Common myeloid progenitor, CD34-positive (primary cell): Measurements from ENCODE around the gene GJB6.

Source experiments
- CTCF ChIA-PET: fragments of 350-600 bp; sonication (Branson Sonifier 250); formaldehyde crosslinking; loops from one replicate; lab custom pipeline; 2021; ENCODE audit warnings: antibody characterized with exemption; lab: Charles Lee
- POLR2A ChIA-PET: fragments of 350-600 bp; sonication (Branson Sonifier 250); formaldehyde crosslinking; loops from one replicate; lab custom pipeline; 2021; ENCODE audit warnings: antibody characterized with exemption; lab: Charles Lee
- DNase-seq, 3 donors: peaks; one replicate each; pipeline versions ENCODE4 v3.0.0 to v3.0.0-alpha.2; 2013
- H3K27ac ChIP-seq, 2 experiments: 1 replicate in 1 of 2; 2 replicates in 1 of 2; pipeline ENCODE4 v1.7.0; 2013; ENCODE audit warnings: inconsistent platforms in 2 of 2, low read length in 2 of 2, mild to moderate bottlenecking in 2 of 2, low read depth in 1 of 2, moderate library complexity in 1 of 2; ENCODE audit not compliant: severe bottlenecking in 2 of 2, insufficient read depth in 1 of 2, poor library complexity in 1 of 2
- H3K27me3 ChIP-seq, 5 experiments: replicated peaks in 2 of 5; 1 replicate in 3 of 5; 2 replicates in 2 of 5; pipeline versions ENCODE4 v1.6.1 to v1.7.0; 2013; ENCODE audit warnings: low read length in 4 of 5, mild to moderate bottlenecking in 2 of 5, moderate library complexity in 2 of 5, inconsistent platforms in 1 of 5; ENCODE audit not compliant: insufficient read depth in 5 of 5, control insufficient read depth in 4 of 5
- H3K36me3 ChIP-seq, 4 experiments: 1 replicate in 2 of 4; 2 replicates in 2 of 4; pipeline versions ENCODE4 v1.6.1 to v1.7.0; 2013; ENCODE audit warnings: low read length in 3 of 4, control low read depth in 1 of 4, mild to moderate bottlenecking in 1 of 4; ENCODE audit not compliant: control insufficient read depth in 4 of 4, insufficient read depth in 4 of 4
- H3K4me1 ChIP-seq, 4 experiments: 1 replicate in 3 of 4; 2 replicates in 1 of 4; pipeline versions ENCODE4 v1.6.1 to v1.7.1; 2013; ENCODE audit warnings: low read length in 3 of 4, mild to moderate bottlenecking in 3 of 4, control low read depth in 1 of 4, inconsistent platforms in 1 of 4, moderate library complexity in 1 of 4; ENCODE audit not compliant: control insufficient read depth in 4 of 4, insufficient read depth in 4 of 4; ENCODE audit errors: control extremely low read depth in 1 of 4
- H3K4me3 ChIP-seq, 7 experiments: 1 replicate in 4 of 7; 2 replicates in 3 of 7; pipeline versions ENCODE4 v1.5.1 to v1.7.0; 2013; ENCODE audit warnings: mild to moderate bottlenecking in 7 of 7, low read length in 6 of 7, moderate library complexity in 6 of 7, inconsistent platforms in 2 of 7, low read depth in 2 of 7, control low read depth in 1 of 7; ENCODE audit not compliant: insufficient read depth in 4 of 7, control insufficient read depth in 1 of 7; ENCODE audit errors: extremely low read depth in 1 of 7
- H3K9me3 ChIP-seq, 5 experiments: 1 replicate in 4 of 5; 2 replicates in 1 of 5; pipeline versions ENCODE4 v1.6.1 to v1.7.1; 2013; ENCODE audit warnings: low read length in 4 of 5, mild to moderate bottlenecking in 2 of 5, inconsistent platforms in 1 of 5, low read depth in 1 of 5, moderate library complexity in 1 of 5; ENCODE audit not compliant: control insufficient read depth in 4 of 5, insufficient read depth in 2 of 5; ENCODE audit errors: control extremely low read depth in 1 of 5
- WGBS: methylation state at CpG from one replicate; pipeline ENCODE4 v1.1.5; 2013; ENCODE audit not compliant: insufficient coverage; 5-methylcytosine and 5-hydroxymethylcytosine counted together

The GJB6 gene

DNA sequence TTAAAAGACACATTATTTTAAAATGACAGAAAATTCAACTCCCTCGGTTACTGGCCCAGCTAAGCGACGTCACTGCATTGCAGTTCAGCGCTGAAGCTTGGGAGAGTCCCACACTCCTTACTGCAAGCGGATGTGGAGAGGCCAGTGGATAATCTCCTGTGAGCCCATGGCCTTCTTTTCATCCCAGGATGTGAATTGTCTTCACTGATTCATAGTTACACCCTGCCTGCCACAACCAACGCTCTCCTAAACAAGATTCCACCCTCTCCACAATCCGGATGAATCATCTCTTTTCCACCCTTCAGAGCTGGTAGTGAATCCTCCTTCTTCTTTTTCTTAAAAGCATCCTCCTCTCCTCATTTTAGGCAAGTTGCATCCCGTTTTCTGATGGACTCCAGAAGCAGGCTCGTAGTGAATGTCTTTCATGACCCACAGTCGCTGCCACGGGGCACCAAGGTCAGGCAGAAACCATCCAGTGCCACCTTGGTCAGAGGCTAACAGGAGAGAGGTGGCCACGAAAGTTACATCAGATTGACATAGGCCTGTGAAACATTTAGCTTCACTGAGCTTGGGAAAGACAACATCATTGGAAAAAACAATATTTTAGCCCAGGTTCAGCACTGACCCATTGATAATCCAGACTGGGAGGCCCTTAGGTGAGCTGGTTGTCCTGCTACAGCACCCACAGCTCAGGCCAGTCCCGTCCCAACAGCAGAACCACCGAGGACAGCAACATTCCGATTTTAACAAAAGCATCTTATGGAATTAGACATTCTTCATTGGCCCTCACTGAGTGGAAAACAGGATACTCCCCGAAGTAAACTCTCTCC, 41.4 kb downstream of the GJB6 start:
- H3K27ac ChIP-seq: no peak overlapping the region
- no peak for DNase-seq
- H3K9me3 ChIP-seq: peaks cover 0 to 3% (median 0%) of the 10 kb centered on the region in 5 experiments
- ChIA-PET POLR2A (no interaction called here), CTCF (interaction anchor here (0.8 to 2.6 kb wide), 7 partner anchors 8 to 303 kb away, joined by 3 to 10 read pairs (median 3); no protein-coding TSS in a partner anchor)
- 94% methylated on average over 16 of the region's 16 CpGs for WGBS
- H3K4me3 ChIP-seq: no peak overlapping the region
- H3K27me3 ChIP-seq: peaks cover 9 to 65% (median 30%) of the 10 kb centered on the region in 5 experiments
- H3K36me3 ChIP-seq: no peaks in the 10 kb centered on the region
- H3K4me1 ChIP-seq: peaks cover 2 to 34% (median 26%) of the 10 kb centered on the region in 4 experiments

DNA sequence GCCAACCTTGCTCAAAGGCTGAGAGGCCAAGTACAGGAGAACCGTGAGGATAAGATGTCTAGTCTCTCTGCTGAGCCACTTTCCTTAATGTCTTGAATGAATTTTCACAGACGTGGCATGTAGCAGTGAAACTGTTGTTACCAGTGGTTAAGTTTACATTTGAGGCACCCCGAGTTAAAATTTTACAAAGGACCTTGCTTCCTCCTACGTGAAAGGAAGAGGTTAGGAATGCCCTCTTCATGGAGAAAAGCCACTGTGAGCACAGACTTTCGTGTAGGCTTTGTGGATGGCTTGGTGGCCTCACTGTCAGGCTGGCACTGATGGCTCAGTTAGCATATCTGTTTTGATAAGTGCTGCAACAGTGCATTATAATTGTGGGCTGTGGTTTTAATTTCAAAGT, 42.0 kb downstream of the GJB6 start:
- H3K27me3 ChIP-seq: peaks cover 7 to 59% (median 28%) of the 10 kb centered on the region in 5 experiments
- ChIA-PET CTCF (interaction anchor here (1.1 to 2.6 kb wide), 4 partner anchors 8 to 304 kb away, joined by 3 to 10 read pairs (median 4); no protein-coding TSS in a partner anchor), POLR2A (no interaction called here)

DNA sequence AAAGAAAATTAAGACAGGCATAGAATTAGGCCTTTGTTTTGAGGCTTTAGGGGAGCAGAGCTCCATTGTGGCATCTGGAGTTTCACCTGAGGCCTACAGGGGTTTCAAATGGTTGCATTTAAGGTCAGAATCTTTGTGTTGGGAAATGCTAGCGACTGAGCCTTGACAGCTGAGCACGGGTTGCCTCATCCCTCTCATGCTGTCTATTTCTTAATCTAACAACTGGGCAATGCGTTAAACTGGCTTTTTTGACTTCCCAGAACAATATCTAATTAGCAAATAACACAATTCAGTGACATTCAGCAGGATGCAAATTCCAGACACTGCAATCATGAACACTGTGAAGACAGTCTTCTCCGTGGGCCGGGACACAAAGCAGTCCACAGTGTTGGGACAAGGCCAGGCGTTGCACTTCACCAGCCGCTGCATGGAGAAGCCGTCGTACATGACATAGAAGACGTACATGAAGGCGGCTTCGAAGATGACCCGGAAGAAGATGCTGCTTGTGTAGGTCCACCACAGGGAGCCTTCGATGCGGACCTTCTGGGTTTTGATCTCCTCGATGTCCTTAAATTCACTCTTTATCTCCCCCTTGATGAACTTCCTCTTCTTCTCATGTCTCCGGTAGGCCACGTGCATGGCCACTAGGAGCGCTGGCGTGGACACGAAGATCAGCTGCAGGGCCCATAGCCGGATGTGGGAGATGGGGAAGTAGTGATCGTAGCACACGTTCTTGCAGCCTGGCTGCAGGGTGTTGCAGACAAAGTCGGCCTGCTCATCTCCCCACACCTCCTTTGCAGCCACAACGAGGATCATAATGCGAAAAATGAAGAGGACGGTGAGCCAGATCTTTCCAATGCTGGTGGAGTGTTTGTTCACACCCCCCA, 43.2 kb downstream of the GJB6 start:
- POLR2A ChIA-PET: no interaction called here
- Histone ChIP-seq H3K36me3 (no peaks in the 10 kb centered on the region), H3K4me3 (no peak overlapping the region), H3K27me3 (peaks cover 0 to 47% (median 27%) of the 10 kb centered on the region in 5 experiments), H3K9me3 (peaks cover 0 to 3% (median 0%) of the 10 kb centered on the region in 5 experiments), H3K27ac (no peak overlapping the region), H3K4me1 (peaks cover 2 to 26% (median 22%) of the 10 kb centered on the region in 4 experiments)
- CTCF ChIA-PET: interaction anchor here (1.1 to 2.1 kb wide), 4 partner anchors 8 to 17 kb away, joined by 3 to 6 read pairs (median 4); no protein-coding TSS in a partner anchor
- peak; percentile 62 to 89 (median 87) for DNase-seq
- 86% methylated on average over 20 of the region's 28 CpGs for WGBS

More for the DNA sequence above, 42.0 kb downstream of the GJB6 start:
- H3K4me3 ChIP-seq: no peak overlapping the region
- peaks cover 2 to 34% (median 26%) of the 10 kb centered on the region in 4 experiments for H3K4me1 ChIP-seq
- H3K27ac ChIP-seq: no peak overlapping the region
- no peaks in the 10 kb centered on the region for H3K36me3 ChIP-seq
- no peak for DNase-seq
- peaks cover 0 to 3% (median 0%) of the 10 kb centered on the region in 5 experiments for H3K9me3 ChIP-seq
- WGBS: 93% methylated on average over 5 of the region's 5 CpGs

DNA sequence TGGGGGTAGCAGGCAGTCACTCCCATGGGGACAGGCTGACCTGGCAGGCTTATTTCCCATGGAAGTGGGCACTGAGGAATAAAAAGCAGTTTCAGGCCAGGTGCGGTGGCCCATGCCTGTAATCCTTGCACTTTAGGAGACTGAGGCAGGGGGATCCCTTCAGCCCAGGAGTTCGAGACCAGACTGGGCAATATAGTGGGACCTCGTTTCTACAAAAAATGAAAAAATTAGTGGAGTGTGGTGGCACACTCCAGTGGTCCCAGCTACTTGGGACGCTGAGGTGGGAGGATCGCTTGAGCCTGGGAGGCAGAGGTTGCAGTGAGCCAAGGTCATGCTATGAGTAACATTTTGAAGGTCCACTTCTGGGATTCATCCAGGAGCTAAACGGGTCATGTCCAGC, 45.3 kb downstream of the GJB6 start:
- H3K9me3 ChIP-seq: peaks cover 0 to 3% (median 0%) of the 10 kb centered on the region in 5 experiments
- H3K36me3 ChIP-seq: no peaks in the 10 kb centered on the region
- peaks cover 1 to 5% (median 2%) of the 10 kb centered on the region in 4 experiments for H3K4me1 ChIP-seq
- WGBS: 54% methylated on average over 3 of the region's 6 CpGs
- ChIA-PET POLR2A (no interaction called here), CTCF (interaction anchor here (0.6 to 2.1 kb wide), 7 partner anchors 8 to 305 kb away, joined by 3 to 6 read pairs (median 3); no protein-coding TSS in a partner anchor)
- no peak overlapping the region for H3K27ac ChIP-seq
- DNase-seq: no peak
- peaks cover 0 to 27% (median 13%) of the 10 kb centered on the region in 5 experiments for H3K27me3 ChIP-seq
- no peak overlapping the region for H3K4me3 ChIP-seq

DNA sequence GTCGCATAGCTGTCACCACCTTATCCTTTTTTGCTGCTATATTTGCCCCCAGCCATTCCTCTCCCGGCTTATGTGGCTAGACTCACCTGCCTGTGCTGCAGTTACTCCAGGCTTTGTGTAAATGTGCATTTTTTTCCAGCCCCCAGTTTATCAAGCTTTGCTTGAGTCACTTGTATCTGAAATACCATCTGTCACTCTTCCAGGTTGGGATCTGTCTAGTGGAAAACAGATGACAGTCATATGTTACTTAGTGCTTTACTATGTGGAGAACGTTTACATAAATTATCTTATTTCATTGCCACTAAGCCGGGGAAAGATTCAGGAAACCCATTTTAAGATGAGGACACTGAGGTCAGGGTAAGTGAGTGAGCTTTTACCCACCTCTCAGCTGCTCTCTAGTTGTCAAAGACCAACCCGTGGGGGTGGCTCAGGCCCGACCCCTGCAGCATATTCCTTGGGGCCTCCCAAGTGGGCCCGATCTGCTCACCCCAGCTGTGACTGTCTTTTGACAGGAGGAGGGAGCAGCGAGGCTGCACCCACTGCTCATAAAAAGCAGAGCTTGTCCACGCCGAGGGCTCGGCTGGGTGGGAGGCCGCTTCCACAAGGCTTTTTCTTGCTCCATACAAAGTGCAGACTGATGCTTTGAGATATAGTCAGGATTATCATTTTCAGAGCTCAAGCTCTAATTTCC, 46.6 kb downstream of the GJB6 start:
- POLR2A ChIA-PET: no interaction called here
- CTCF ChIA-PET: interaction anchor here (1.0 to 1.8 kb wide), 4 partner anchors 10 to 298 kb away, joined by 3 to 9 read pairs (median 7); no protein-coding TSS in a partner anchor
- Histone ChIP-seq H3K27ac (no peak overlapping the region), H3K4me1 (peaks cover 0 to 2% (median under 1%) of the 10 kb centered on the region in 4 experiments), H3K9me3 (peaks cover 0 to 3% (median 0%) of the 10 kb centered on the region in 5 experiments), H3K36me3 (no peaks in the 10 kb centered on the region), H3K4me3 (no peak overlapping the region), H3K27me3 (peaks cover 0 to 16% (median 4%) of the 10 kb centered on the region in 5 experiments)
- no peak for DNase-seq
- WGBS: 85% methylated on average over 11 of the region's 12 CpGs

DNA sequence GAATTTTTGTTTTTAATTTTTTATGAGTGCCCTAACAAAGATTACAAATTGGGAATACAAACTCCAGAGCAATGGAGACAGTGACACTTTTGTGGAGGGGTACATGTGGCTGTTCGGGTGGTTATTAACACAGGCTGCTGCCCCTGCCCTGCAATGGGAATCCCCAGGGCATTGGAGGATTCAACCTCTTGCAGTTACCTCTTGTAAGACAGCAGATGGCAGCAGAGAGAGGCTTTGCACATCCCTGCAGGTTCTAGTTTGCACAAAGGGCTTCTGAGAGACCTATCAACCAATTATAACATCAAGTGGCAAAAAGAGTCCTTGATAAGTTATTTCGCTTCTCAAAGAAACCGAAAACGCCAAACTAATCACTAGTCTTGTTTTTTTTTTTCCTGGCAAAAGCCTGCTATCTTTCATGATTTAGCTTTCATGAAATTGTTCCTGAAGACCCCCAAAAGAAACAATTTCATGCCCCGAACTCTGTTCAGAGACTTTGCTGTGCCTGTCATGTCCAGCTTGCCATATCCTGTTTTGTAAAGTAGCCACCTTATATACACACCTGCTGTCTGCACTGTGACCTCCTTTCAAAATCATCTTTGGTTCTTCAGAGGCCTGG, 49.8 kb downstream of the GJB6 start:
- peak; percentile 74 to 89 (median 83) for DNase-seq
- Histone ChIP-seq H3K4me3 (no peak overlapping the region), H3K27me3 (peaks cover 0 to 27% (median 23%) of the 10 kb centered on the region in 5 experiments), H3K27ac (no peak overlapping the region), H3K9me3 (no peaks in the 10 kb centered on the region), H3K4me1 (peaks cover 0 to 3% (median 0%) of the 10 kb centered on the region in 4 experiments), H3K36me3 (no peaks in the 10 kb centered on the region)
- 40% methylated on average over 4 of the region's 5 CpGs for WGBS
- ChIA-PET CTCF (interaction anchor here (0.9 to 2.1 kb wide), 8 partner anchors 9 to 647 kb away, joined by 3 to 10 read pairs (median 4); no protein-coding TSS in a partner anchor), POLR2A (no interaction called here)
